GM18507 (cell line): ENCODE measurements around the gene TMEM214.

Source experiments
- DNase-seq: peaks from one replicate; pipeline ENCODE4 v3.0.0; 2011; ENCODE audit warnings: low read depth; ENCODE audit not compliant: insufficient read length; ENCODE audit errors: extremely low spot score
- FAIRE-seq: peaks from 2 replicates; lab custom pipeline; 2011; peaks lifted over from hg19 to GRCh38; lab: Jason Lieb, UNC

The TMEM214 gene

GRCh38 chr2:27080140-27080469 lies 47.3 kb downstream of the TMEM214 start:
- DNase-seq (no peak), FAIRE-seq (no peak)

GRCh38 chr2:27080603-27080936 lies 47.8 kb downstream of the TMEM214 start:
- FAIRE-seq: no peak

GRCh38 chr2:27081984-27082772 lies 49.4 kb downstream of the TMEM214 start:
- DNase-seq (no peak), FAIRE-seq (no peak)

More at GRCh38 chr2:27080603-27080936, 47.8 kb downstream of the TMEM214 start:
- DNase-seq: no peak

GRCh38 chr2:27082773-27083409 lies 50.1 kb downstream of the TMEM214 start:
- FAIRE-seq (no peak), DNase-seq (no peak)

GRCh38 chr2:27083410-27084296 lies 50.9 kb downstream of the TMEM214 start:
- FAIRE-seq (no peak), DNase-seq (no peak)

- DNase-seq: no peak
- FAIRE-seq: no peak
These were observed 51.7 kb downstream of the TMEM214 start for GRCh38 chr2:27084297-27085061.

GRCh38 chr2:27085062-27085672 lies 52.4 kb downstream of the TMEM214 start:
- FAIRE-seq (no peak), DNase-seq (no peak)

- DNase-seq (no peak), FAIRE-seq (no peak)
These were observed 52.9 kb downstream of the TMEM214 start for GRCh38 chr2:27085673-27086089.

- FAIRE-seq (peak; percentile 91), DNase-seq (peak; percentile 93)
These were observed 53.4 kb downstream of the TMEM214 start for GRCh38 chr2:27086090-27086723.

- DNase-seq: no peak
These were observed 54.2 kb downstream of the TMEM214 start, which contains the start of gene KHK for GRCh38 chr2:27086724-27087593. KHK (plus strand) TSS chr2:27086772; CDS start chr2:27087260, 488 bp downstream.

GRCh38 chr2:27087823-27088410 lies 55.2 kb downstream of the TMEM214 start:
- DNase-seq: no peak
- no peak for FAIRE-seq

More at GRCh38 chr2:27086724-27087593, 54.2 kb downstream of the TMEM214 start, which contains the start of gene KHK:
- no peak for FAIRE-seq

- FAIRE-seq: no peak
- DNase-seq: no peak
These were observed 55.9 kb downstream of the TMEM214 start for GRCh38 chr2:27088634-27089033.

- DNase-seq (no peak), FAIRE-seq (no peak)
These were observed 56.6 kb downstream of the TMEM214 start for GRCh38 chr2:27089111-27089954.
